DND-41 (cell line): ENCODE results near the gene PDE1C.

ENCODE experiments used
- CTCF ChIP-seq: IDR thresholded peaks from 2 replicates; pipeline ENCODE4 v1.5.1; 2012; ENCODE audit warnings: borderline replicate concordance, low read length, moderate library complexity, mild to moderate bottlenecking; ENCODE audit not compliant: poor library complexity, severe bottlenecking; ENCODE audit errors: extremely low read depth
- EZH2 ChIP-seq: IDR thresholded peaks from 3 replicates; pipeline ENCODE4 v1.6.1; 2012; ENCODE audit warnings: borderline replicate concordance, low read depth, mild to moderate bottlenecking, moderate library complexity, low read length, inconsistent platforms; ENCODE audit not compliant: severe bottlenecking

- TF ChIP-seq CTCF (no peak), EZH2 (no peak)
Observed at GRCh38 chr7:31811650-31812461, 258.4 kb downstream of the PDE1C start.
